ENCODE results near the gene DUSP12.

The DUSP12 gene

DNA sequence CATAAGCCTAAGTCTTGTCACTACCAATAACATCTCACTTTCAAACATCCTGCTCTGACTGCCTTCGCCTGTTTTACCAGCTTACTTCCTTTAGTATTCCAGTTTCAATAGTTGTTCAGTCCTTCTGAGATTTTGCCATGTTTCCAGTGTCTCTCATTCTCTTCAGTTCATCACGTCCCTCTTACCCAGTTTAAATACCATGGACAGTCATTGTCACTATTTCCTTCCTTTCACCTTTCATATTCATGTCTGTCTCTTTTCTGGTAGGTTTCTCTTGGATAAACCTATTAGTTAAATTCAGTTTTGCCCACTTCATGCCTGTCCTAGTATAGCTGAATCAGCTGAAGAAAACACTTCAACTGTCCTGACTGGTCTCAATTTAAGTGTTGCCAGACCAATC, 22.4 kb downstream of the DUSP12 start:
- DNase-seq, result no peak

DNA sequence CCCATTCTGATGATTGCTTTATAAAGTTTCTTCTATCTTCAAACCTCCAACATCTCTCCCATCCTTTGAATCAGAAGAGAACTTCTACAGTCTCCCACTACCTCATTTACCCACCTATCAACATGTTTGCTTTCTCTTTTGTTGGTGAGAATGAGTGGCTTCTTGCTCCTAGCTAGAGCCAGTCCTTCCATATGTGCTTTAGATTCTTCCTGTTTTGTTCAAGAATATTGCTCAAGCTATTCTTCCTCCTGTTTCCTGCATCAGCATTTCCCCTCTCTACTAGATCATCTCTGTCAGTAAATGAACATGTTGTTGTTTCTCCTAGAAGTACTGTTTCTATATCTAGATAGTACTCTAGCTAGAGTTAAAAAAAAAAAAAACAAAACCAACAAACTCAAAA, 22.8 kb downstream of the DUSP12 start:
- DNase-seq, result no peak

DNA sequence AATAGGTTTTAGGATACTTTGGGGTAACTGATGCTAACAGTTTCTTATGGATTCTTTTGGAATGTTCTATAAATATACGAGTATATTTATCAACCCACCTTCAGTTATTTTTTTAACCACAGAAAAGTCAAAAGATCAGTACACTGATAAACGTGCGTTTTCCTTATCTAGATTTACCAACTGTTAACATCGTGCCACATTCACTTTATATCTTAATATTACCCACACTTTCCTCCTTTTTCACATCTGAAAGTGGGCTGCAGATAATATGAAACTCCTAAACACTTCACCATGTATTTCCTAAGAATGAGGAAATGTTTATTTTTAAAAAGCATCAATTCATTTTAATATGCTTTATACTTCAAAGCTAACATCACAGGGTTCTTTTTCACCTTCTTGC, 24.2 kb downstream of the DUSP12 start:
- DNase-seq, result no peak

DNA sequence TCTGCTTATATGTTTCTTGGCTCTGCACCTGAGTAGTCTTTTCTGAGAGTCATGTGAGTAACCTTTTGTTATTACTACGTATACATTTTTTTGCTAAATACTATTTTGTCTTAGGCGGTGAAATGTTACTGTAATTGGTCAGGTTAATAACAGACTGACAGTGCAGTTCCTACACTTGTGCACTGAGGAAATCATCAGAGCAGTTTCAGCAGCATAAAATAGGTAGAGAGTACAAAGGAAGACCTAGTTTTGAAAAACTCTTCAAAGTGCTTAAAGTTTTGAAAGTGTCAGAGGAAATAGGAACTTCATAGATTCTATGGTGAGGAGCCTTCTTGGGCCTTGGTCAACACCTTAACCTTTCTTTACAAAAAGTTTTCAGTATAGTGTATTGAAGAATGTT, 27.7 kb downstream of the DUSP12 start:
- no peak for DNase-seq

DNA sequence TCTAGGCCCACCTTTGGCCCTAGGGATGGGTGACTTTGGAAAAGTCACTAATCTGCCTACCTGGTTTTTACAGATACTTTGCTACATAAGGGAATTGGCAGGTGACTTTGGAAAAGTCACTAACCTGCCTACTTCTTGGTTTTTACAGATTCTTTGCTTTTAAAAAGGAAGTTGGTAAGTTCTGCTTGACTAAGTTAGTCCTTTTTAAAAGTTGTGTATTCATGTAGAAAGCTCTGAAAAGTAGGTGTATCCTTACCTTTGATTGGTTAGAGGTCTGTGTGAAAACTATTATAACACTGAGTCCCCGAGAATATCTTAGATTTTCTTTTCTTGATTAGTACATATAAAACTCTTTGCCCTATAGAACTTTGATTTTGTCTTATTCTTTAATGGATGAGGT, 28.9 kb downstream of the DUSP12 start:
- no peak for DNase-seq

DNA sequence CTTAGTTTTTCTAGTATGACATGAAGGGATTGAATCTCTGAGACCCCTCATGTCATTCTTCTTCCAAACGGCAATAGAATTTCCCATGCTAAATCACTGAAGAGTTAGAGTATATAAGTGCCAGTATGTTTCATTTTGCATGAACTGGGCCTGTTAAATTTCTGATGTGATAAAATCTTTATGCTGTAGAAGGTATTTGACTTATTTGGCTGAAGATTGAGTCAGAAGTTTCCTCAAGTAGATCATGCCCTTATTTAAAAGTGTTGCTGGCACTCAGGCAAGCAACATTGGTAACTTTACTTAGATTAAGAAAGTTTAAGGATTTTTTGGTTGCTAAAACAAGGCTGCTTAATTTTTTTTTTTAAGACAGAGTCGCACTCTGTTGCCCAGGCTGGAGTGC, 29.8 kb downstream of the DUSP12 start:
- no peak for DNase-seq

DNA sequence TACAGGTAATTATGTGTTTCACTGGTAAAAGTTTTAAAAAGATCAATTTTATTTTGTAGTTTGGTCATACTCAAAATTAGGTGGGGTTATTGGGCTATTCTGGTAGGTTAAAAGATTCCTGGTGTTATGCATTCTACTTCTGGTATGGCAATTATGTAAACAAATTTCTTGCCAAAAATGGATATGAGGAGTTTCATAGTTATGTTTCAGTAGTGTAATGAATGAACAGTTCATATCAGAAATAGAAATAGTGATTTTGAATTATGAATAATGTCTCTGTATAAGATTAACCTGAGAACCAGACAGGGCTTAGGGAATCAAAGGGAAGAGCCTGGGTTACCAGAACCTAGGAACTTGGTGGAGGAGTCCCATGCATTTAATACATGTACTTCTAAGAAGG, 32.4 kb downstream of the DUSP12 start:
- no peak for DNase-seq

DNA sequence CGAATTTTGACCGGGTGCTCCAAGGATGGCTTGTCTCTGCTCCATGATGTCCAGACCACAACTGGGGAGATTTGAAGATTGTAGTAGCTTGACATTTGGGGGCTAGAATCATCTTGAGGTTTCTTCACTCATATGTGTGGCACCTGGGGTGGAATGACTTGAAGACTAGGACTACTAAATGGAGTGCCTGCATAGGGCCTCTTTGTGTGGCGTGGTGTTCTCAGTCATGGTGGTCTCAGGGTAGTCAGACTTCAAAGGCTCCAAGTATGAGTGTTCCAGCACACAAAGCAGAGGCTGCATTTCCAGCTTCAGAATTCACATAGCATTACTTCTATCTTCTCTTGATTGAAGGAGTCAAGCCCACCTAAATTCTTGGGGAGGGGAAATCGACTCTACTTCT, 33.3 kb downstream of the DUSP12 start:
- no peak for DNase-seq

DNA sequence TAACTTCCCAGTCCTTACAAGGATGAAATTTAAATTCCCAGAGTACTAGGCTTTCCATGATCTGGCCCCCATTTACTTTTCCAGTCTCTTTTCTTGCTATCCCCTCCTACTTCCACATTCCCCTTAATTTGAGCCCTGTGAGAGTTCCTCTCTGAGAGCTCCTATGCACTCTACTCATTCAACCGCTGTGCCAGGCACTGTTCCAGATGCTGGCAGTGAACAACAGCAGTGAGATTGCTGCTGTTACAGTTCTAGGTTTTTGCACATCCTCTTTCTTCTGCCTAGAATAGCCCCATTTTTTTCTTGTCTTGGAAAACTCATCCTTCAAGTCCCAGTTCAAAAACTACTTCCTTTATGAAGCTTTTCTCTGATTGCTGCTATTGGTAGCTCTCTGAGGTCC, 35.4 kb downstream of the DUSP12 start:
- DNase-seq, result no peak

DNA sequence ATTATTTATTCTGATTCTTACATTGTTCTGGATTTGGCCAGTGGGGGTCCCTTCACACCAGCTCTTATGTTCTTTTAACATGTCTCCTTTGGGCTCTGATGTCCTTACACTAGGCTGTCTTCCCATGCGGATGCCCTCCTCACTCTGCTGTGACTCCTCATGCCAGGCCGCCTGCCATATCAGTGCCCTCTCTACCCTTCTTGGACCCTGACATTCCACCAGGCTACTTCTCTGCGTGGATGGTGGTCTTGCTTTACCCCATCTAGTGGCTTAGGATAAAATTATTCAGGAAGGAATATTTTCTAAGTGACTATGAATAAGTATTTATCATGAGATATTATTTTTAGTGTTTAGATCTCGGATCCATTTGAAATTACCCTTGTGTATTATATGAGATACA, 37.8 kb downstream of the DUSP12 start:
- DNase-seq, result no peak

DNA sequence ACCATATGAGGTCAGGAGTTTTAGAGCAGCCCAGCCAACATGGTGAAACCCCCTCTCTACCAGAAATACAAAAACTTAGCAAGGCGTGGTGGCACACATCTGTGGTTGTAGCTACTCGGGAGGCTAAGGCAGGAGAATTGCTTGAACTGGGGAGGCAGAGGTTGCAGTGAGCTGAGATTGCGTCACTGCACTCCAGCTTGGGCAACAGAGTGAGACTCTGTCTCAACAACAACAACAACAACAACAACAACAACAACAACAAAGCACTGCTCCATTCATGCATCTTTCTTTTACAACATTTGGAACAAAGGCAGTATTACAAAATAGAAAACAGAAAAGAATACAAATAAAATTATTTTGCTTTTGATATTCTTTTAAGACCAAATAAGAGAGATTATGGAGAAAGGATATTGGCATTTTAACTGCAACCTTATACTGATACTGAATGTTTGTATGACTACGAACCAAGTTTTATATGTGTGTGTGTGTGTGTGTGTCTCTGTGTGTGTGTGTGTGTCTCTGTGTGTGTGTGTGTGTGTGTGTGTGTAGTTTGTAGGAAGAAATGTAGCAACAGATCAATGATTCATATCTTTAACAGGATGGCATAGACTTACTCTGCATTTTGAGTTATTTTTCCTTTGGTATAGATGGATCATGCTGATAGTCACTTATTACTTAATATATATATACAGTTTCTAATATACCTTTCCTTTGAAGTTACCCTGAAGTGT, 41.2 kb downstream of the DUSP12 start:
- no peak for DNase-seq

DNA sequence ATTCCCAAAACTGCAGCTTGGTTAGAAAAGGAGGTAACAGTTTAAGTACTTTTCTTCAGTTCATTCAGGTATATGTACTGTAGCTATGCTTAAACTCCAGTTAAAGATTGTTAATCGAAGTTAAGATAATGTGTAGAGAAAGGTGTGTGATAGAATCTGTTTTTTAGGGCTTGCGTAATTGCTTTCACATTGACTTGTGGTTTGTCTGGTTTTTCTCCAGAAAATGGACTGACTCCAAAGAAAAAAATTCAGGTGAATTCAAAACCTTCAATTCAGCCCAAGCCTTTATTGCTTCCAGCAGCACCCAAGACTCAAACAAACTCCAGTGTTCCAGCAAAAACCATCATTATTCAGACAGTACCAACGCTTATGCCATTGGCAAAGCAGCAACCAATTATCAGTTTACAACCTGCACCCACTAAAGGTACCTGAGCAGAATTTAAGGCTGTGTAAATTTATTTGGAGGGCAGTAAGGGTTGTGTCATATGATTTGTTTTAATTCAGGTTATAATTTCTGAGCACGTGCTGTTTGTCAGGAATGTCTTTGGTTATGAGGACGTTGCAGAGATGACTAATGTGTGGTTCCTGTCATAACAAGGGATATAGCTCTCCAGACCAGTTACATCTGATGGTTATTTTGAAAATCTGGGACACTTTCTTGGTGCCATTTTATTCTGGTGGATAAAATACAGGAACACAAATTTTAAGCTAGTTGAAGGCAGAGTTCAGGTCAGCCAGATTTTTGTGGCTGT, 42.5 kb downstream of the DUSP12 start:
- no peak for DNase-seq

DNA sequence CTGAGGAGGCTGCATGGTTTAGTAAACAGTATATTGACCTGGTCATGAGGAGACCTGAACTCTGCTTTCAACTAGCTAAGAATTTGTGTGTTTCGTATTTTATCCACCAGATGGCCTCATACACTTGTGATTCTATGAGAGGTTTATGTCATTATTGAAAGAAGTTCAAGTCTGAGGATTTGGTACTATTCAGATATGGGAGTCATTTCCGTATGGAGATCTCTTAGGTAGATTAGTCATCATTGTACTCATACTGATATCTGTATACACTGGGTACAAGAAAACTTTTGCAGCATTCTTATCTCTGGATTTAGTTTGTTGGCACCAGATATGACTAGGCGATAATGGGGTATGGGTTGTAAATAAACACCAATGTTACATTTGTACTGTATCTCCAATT, 43.2 kb downstream of the DUSP12 start:
- DNase-seq, result peak; percentile 45

DNA sequence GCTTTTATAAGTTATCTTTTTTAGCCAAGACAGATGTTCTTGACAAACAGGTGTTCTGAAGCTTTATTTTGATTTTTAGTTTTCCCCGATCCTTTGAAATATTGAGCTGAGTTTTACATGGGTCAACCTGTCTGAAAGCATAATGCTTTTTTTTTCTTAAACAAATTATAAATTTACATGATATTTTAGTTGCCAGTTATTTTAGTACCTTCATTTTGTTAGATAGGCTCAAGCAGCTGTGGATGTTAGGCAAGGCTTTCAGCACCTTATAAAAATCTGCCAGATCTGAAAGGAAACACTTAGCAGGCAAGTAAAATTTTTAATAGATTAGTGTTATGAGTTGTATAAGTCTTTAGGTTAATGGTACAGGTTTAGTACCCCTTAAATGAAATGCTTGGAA, 50.2 kb downstream of the DUSP12 start:
- DNase-seq, result no peak

DNA sequence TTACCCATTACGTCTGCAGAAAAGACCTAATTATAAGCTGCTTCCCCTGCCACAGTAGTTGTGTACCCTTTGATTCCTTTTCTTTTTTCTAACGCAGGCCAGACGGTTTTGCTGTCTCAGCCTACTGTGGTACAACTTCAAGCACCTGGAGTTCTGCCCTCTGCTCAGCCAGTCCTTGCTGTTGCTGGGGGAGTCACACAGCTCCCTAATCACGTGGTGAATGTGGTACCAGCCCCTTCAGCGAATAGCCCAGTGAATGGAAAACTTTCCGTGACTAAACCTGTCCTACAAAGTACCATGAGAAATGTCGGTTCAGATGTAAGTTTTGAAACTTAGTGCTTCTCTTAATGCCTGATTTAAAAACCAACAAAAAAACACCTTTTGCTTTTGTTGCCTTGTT, 52.4 kb downstream of the DUSP12 start:
- no peak for DNase-seq

DNA sequence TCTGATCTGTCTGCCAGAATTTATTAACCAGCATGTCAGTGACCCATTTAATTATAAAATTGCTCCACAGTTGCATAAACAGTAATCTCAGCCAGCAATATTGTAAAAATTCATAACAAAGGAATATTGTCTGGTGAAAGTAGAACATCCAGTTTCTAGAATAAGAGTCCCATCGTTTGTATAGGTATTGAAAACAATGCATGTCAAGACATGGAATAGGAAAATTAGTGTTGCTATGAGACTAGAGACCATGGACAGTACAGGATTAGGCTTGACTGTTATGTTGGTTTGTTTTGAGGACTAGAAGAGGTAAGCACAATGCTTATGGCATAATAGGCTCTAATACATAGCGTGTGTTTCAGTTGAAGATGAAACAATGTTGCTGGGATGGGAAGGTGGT, 53.6 kb downstream of the DUSP12 start:
- DNase-seq, result no peak

DNA sequence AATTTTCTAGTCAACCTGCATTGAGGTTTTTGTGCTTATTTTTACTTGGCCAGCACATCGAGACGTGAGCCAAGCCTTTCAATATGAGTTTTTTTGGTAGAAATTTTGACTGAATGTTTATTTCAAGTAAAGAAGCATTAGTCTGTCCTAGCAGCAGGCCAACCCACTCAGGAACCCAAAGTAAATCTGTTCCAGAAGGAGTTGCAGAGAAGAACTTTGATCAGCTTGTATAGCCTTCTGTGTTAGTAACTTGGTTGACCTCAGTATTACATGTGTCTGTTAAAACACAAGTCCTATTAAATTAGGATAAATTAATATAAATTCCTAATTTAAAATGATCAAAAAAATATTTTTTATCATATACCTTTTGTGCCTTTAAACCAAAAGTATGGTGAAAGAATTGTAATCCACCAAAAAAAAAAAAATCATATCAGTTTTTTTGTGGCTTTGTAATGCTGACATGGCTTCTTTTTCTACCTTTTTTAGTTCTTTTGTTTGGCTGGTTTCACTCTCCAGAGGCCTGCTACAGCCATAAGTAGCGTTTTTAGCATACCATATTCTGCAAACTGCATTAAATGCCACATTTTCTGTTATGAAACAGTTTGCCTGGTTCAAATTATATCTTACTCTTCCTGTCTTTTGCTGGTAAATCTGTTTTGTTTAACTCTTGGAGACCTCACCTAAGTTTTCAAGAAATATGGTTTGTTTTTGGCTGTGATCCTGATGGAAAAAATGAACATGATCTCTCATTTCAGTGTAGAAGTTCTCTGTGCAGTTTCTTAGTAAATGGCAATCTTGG, 56.0 kb downstream of the DUSP12 start:
- DNase-seq, result no peak

Measured in CD4-positive, alpha-beta T cell treated with Interleukin-4 for 4 hours (primary cell).